ENCODE data around the gene B3GALT4. TPM values are rescaled to one million over a fixed set of nuclear protein-coding genes. Genes with fewer than 3 reads are reported as not detected.
A peak's percentile ranks its signal among the peaks of the same experiment; 100 is the strongest.

B3GALT4 gene
- total and polyA plus RNA-seq, 2 of the 13 experiments (the other 11 are each of a cell fraction or from before 2014, with no cell fraction given): 0.04 to 0.27 TPM

DNA sequence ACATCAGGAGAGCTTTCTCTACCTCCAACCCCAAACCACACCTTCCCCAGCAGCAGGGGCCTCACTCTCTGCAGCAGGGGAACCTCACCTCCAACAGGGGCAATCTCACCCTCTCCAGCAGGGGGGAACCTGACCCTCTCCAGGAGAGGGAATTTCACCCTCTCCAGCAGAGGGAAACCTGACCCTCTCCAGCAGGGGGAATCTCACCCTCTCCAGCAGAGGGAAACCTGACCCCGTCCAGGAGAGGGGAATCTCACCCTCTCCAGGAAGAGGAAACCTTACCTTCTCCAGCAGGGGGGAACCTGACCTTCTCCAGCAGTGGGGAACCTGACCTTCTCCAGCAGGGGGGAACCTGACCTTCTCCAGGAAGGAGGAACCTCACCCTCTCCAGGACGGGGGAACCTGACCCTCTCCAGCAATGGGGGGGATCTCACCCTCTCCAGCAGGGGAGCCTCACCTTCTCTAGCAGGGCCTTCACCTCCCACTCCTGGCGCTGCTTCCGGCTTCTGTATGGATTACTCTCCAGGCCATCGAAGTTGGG is 3.1 kb downstream of the B3GALT4 start (continued):
- no peak for TF ChIP-seq YY1 (IDR thresholded peaks at IDR 0.05; ENCODE audit: insufficient read depth, insufficient replicate concordance, low read depth, low read length)
- TF ChIP-seq, protein P1, sequence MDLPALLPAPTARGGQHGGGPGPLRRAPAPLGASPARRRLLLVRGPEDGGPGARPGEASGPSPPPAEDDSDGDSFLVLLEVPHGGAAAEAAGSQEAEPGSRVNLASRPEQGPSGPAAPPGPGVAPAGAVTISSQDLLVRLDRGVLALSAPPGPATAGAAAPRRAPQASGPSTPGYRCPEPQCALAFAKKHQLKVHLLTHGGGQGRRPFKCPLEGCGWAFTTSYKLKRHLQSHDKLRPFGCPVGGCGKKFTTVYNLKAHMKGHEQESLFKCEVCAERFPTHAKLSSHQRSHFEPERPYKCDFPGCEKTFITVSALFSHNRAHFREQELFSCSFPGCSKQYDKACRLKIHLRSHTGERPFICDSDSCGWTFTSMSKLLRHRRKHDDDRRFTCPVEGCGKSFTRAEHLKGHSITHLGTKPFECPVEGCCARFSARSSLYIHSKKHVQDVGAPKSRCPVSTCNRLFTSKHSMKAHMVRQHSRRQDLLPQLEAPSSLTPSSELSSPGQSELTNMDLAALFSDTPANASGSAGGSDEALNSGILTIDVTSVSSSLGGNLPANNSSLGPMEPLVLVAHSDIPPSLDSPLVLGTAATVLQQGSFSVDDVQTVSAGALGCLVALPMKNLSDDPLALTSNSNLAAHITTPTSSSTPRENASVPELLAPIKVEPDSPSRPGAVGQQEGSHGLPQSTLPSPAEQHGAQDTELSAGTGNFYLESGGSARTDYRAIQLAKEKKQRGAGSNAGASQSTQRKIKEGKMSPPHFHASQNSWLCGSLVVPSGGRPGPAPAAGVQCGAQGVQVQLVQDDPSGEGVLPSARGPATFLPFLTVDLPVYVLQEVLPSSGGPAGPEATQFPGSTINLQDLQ (CRISPR knock-in tag; IDR thresholded peaks at IDR 0.05): no peak
- no peak for TF ChIP-seq CENPT (CRISPR knock-in tag; IDR thresholded peaks at IDR 0.05; ENCODE audit: low read depth)
- TF ChIP-seq ZNF230 (CRISPR knock-in tag; IDR thresholded peaks at IDR 0.05): no peak
- TF ChIP-seq ZNF124 (CRISPR knock-in tag; IDR thresholded peaks at IDR 0.05): 0 out of 2 replicates have a peak, but pooled peaks have one; percentile 41
- TF ChIP-seq MLLT10 (CRISPR knock-in tag; IDR thresholded peaks at IDR 0.05): no peak
- peak; percentile 67 for TF ChIP-seq PRPF4 (IDR thresholded peaks at IDR 0.05; ENCODE audit: low read depth, low read length, poor library complexity, severe bottlenecking)
- no peak for TF ChIP-seq NAIF1 (CRISPR knock-in tag; IDR thresholded peaks at IDR 0.05; ENCODE audit: borderline replicate concordance)
- peak; percentile 60 for TF ChIP-seq ZNF331 (CRISPR knock-in tag; IDR thresholded peaks at IDR 0.05)
- TF ChIP-seq ZNF737 (CRISPR knock-in tag; IDR thresholded peaks at IDR 0.05; ENCODE audit: borderline replicate concordance): no peak
- no peak for TF ChIP-seq HIVEP1 (CRISPR knock-in tag; IDR thresholded peaks at IDR 0.05)
- TF ChIP-seq BCL6 (CRISPR knock-in tag; IDR thresholded peaks at IDR 0.05): 0 out of 2 replicates have a peak, but pooled peaks have one; percentile 22
- peak; percentile 99 for TF ChIP-seq XRCC5 (optimal IDR thresholded peaks at IDR 0.05; ENCODE audit: low read length)
- TF ChIP-seq SALL1 (CRISPR knock-in tag; IDR thresholded peaks at IDR 0.05): no peak
- TF ChIP-seq, protein P2, sequence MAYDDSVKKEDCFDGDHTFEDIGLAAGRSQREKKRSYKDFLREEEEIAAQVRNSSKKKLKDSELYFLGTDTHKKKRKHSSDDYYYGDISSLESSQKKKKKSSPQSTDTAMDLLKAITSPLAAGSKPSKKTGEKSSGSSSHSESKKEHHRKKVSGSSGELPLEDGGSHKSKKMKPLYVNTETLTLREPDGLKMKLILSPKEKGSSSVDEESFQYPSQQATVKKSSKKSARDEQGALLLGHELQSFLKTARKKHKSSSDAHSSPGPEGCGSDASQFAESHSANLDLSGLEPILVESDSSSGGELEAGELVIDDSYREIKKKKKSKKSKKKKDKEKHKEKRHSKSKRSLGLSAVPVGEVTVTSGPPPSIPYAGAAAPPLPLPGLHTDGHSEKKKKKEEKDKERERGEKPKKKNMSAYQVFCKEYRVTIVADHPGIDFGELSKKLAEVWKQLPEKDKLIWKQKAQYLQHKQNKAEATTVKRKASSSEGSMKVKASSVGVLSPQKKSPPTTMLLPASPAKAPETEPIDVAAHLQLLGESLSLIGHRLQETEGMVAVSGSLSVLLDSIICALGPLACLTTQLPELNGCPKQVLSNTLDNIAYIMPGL (CRISPR knock-in tag; IDR thresholded peaks at IDR 0.05; ENCODE audit: borderline replicate concordance in 1 of 2, low read depth in 1 of 2): peak; percentile 91 to 92
- TF ChIP-seq KDM4B (CRISPR knock-in tag; IDR thresholded peaks at IDR 0.05): no peak
- TF ChIP-seq, protein P3, sequence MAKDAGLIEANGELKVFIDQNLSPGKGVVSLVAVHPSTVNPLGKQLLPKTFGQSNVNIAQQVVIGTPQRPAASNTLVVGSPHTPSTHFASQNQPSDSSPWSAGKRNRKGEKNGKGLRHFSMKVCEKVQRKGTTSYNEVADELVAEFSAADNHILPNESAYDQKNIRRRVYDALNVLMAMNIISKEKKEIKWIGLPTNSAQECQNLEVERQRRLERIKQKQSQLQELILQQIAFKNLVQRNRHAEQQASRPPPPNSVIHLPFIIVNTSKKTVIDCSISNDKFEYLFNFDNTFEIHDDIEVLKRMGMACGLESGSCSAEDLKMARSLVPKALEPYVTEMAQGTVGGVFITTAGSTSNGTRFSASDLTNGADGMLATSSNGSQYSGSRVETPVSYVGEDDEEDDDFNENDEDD (CRISPR knock-in tag; IDR thresholded peaks at IDR 0.05; ENCODE audit: borderline replicate concordance): peak; percentile 10; the same call in 1 of the 2 replicates
- TF ChIP-seq THAP11 (CRISPR knock-in tag; IDR thresholded peaks at IDR 0.05): peak; percentile 39; the same call in 1 of the 2 replicates
- no peak for TF ChIP-seq SCMH1 (CRISPR knock-in tag; IDR thresholded peaks at IDR 0.05; ENCODE audit: borderline replicate concordance)
- TF ChIP-seq, protein P4, sequence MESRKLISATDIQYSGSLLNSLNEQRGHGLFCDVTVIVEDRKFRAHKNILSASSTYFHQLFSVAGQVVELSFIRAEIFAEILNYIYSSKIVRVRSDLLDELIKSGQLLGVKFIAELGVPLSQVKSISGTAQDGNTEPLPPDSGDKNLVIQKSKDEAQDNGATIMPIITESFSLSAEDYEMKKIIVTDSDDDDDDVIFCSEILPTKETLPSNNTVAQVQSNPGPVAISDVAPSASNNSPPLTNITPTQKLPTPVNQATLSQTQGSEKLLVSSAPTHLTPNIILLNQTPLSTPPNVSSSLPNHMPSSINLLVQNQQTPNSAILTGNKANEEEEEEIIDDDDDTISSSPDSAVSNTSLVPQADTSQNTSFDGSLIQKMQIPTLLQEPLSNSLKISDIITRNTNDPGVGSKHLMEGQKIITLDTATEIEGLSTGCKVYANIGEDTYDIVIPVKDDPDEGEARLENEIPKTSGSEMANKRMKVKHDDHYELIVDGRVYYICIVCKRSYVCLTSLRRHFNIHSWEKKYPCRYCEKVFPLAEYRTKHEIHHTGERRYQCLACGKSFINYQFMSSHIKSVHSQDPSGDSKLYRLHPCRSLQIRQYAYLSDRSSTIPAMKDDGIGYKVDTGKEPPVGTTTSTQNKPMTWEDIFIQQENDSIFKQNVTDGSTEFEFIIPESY (CRISPR knock-in tag; IDR thresholded peaks at IDR 0.05): peak; percentile 62; the same call in 1 of the 2 replicates
